Testis (tissue), 3 donors: ENCODE results near the gene LCE1D. TPM values are rescaled to one million over a fixed set of nuclear protein-coding genes. Genes with fewer than 3 reads are reported as not detected.

ENCODE experiments used
- polyA plus RNA-seq: library from polyadenylated mRNA; stranded (reverse); fragments of 350-450 nt; fragmentation: Illumina TruSeq; extraction: RNeasy Lipid Tissue Mini Kit (QIAGEN cat#74804); gene quantifications from one replicate; pipeline ENCODE4 v1.2.3, GENCODE V29; 2014; ENCODE audit warnings: low read depth, low replicate concordance; ENCODE audit not compliant: insufficient read depth
- total RNA-seq, 2 donors: library from RNA; depleted of rRNA; stranded (reverse); fragments of >200 nt; gene quantifications; one replicate each; pipeline ENCODE4 v1.2.3, GENCODE V29; 2016

The LCE1D gene
- total and polyA plus RNA-seq, 3 donors from 2014 or later, result not detected

Other genes starting within 250 kb of the LCE1D start
- not detected for gene LCE3E, start 229.9 kb upstream of the LCE1D start, total RNA-seq
- not detected for gene LCE3E, start 229.9 kb upstream of the LCE1D start, polyA plus RNA-seq
- gene LCE3D, start 216.2 kb upstream of the LCE1D start, total RNA-seq, result not detected
- not detected for gene LCE3D, start 216.2 kb upstream of the LCE1D start, polyA plus RNA-seq
- not detected for gene LCE3C, start 196.5 kb upstream of the LCE1D start, total RNA-seq
- gene LCE3C, start 196.5 kb upstream of the LCE1D start, polyA plus RNA-seq, result not detected
- not detected for gene LCE3B, start 182.9 kb upstream of the LCE1D start, total RNA-seq
- not detected for gene LCE3B, start 182.9 kb upstream of the LCE1D start, polyA plus RNA-seq
- not detected for gene LCE3A, start 173.6 kb upstream of the LCE1D start, total RNA-seq
- gene LCE3A, start 173.6 kb upstream of the LCE1D start, polyA plus RNA-seq, result not detected
- not detected for gene LCE2D, start 133.3 kb upstream of the LCE1D start, total RNA-seq
- not detected for gene LCE2D, start 133.3 kb upstream of the LCE1D start, polyA plus RNA-seq
- not detected for gene LCE2C, start 121.4 kb upstream of the LCE1D start, total RNA-seq
- gene LCE2C, start 121.4 kb upstream of the LCE1D start, polyA plus RNA-seq, result not detected
- gene LCE2B, start 110.6 kb upstream of the LCE1D start, total RNA-seq, result not detected
- gene LCE2B, start 110.6 kb upstream of the LCE1D start, polyA plus RNA-seq, result not detected
- not detected for gene LCE2A, start 98.4 kb upstream of the LCE1D start, total RNA-seq
- not detected for gene LCE2A, start 98.4 kb upstream of the LCE1D start, polyA plus RNA-seq
- gene LCE4A, start 88.6 kb upstream of the LCE1D start, total RNA-seq, result not detected
- gene LCE4A, start 88.6 kb upstream of the LCE1D start, polyA plus RNA-seq, result not detected
- not detected for gene KPRP, start 38.7 kb upstream of the LCE1D start, total RNA-seq
- not detected for gene KPRP, start 38.7 kb upstream of the LCE1D start, polyA plus RNA-seq
- gene LCE1F, start 21.6 kb upstream of the LCE1D start, total RNA-seq, result not detected
- not detected for gene LCE1F, start 21.6 kb upstream of the LCE1D start, polyA plus RNA-seq
- not detected for gene LCE1E, start 10.5 kb upstream of the LCE1D start, total RNA-seq
- gene LCE1E, start 10.5 kb upstream of the LCE1D start, polyA plus RNA-seq, result not detected
- not detected for gene LCE1C, start 9.9 kb downstream of the LCE1D start, total RNA-seq
- not detected for gene LCE1C, start 9.9 kb downstream of the LCE1D start, polyA plus RNA-seq
- not detected for gene LCE1B, start 15.2 kb downstream of the LCE1D start, total RNA-seq
- not detected for gene LCE1B, start 15.2 kb downstream of the LCE1D start, polyA plus RNA-seq
- gene LCE1A, start 30.8 kb downstream of the LCE1D start, total RNA-seq, result not detected
- gene LCE1A, start 30.8 kb downstream of the LCE1D start, polyA plus RNA-seq, result not detected
- not detected for gene LCE6A, start 46.1 kb downstream of the LCE1D start, total RNA-seq
- not detected for gene LCE6A, start 46.1 kb downstream of the LCE1D start, polyA plus RNA-seq
- not detected for gene LCE7A, start 63.3 kb downstream of the LCE1D start, total RNA-seq
- gene LCE7A, start 63.3 kb downstream of the LCE1D start, polyA plus RNA-seq, result not detected
- 100 to 1,000 TPM; 249 to 786 TPM for gene SMCP, start 81.6 kb downstream of the LCE1D start, total RNA-seq
- 724 TPM for gene SMCP, start 81.6 kb downstream of the LCE1D start, polyA plus RNA-seq
- not detected for gene IVL, start 111.8 kb downstream of the LCE1D start, total RNA-seq
- not detected for gene IVL, start 111.8 kb downstream of the LCE1D start, polyA plus RNA-seq
- gene SPRR5, start 150.5 kb downstream of the LCE1D start, total RNA-seq, result not detected
- not detected for gene SPRR5, start 150.5 kb downstream of the LCE1D start, polyA plus RNA-seq
- 1 to 10 TPM in 1 of 2 donors, under 1 TPM in 1; 0.81 to 8.4 TPM for gene SPRR4, start 173.9 kb downstream of the LCE1D start, total RNA-seq
- 9.5 TPM for gene SPRR4, start 173.9 kb downstream of the LCE1D start, polyA plus RNA-seq
- gene SPRR1A, start 187.4 kb downstream of the LCE1D start, total RNA-seq, result not detected
- not detected for gene SPRR1A, start 187.4 kb downstream of the LCE1D start, polyA plus RNA-seq
- not detected for gene SPRR3, start 205.0 kb downstream of the LCE1D start, total RNA-seq
- gene SPRR3, start 205.0 kb downstream of the LCE1D start, polyA plus RNA-seq, result not detected
- not detected for gene SPRR1B, start 234.5 kb downstream of the LCE1D start, total RNA-seq
- not detected for gene SPRR1B, start 234.5 kb downstream of the LCE1D start, polyA plus RNA-seq
- gene SPRR2D, start 244.4 kb downstream of the LCE1D start, total RNA-seq, result under 1 TPM in 1 of 2 donors, not detected in 1; 0.56 TPM
- 0.74 TPM for gene SPRR2D, start 244.4 kb downstream of the LCE1D start, polyA plus RNA-seq